ENCODE results near the gene YKT6. TPM values are rescaled to one million over a fixed set of nuclear protein-coding genes. Genes with fewer than 3 reads are reported as not detected.
A peak's percentile ranks its signal among the peaks of the same experiment; 100 is the strongest.

YKT6 gene
- total RNA-seq: 51.2 TPM

DNA sequence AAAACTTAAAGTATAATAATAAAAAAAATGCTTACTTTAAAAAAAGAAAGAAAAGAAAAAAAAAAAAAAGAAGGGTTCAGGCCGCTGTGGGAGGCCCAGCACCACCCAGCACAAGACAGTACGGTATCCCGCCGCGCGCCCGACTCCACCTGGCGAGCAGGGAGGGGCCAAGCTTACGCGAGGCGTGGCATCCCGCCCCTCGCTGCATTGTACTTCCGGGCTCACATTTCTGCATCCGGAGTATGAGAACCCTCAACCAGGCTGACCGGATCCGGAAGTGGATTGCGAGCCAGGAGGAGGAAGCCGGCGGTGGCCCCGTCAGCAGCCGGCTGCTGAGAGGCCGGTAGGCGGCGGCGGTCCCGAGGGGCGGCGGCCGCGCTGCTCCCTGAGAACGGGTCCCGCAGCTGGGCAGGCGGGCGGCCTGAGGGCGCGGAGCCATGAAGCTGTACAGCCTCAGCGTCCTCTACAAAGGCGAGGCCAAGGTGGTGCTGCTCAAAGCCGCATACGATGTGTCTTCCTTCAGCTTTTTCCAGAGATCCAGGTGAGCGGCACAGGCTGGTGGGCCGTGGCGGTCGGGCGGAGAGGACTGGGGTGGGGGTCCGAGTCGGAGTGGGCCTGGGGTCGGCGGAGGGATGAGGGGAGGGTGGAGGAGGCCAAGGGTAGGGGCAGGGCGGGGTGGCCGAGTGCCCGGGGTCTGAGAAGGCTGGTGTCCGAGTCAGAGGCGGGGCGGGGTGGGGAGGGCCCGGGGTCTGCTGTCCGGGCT is at the start of gene YKT6:
Gene YKT6 (plus strand): TSS at position 280 of the 763 bp plus-strand sequence. CDS start 158 bp downstream, at position 438.
- intact Hi-C loops (cut with DNase I): no loop called here
- DNase-seq (ENCODE audit: low spot score) (peak; percentile 93), ATAC-seq (peak; percentile 99)

DNA sequence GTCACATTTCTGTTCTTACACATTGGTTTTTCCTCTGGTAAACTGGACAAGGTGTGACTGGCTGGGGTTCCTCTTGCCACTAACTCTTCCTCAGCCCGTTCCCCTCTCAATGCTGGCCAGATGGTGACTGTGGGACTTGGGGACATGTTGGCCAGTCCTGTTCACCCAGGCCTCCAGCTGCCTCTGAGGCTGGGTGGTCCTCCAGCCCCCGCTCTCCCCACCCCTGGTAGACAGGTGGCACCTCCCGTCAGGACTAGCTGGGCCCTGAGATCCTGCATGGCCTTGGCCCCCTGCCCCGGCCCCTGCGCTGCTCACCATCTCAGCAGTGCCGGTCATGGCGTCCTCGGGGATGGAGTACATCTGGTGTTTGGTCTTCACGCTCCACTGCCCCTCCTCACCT is 48.8 kb upstream of the YKT6 start:
- ATAC-seq (no peak), DNase-seq (ENCODE audit: low spot score) (peak; percentile 53)
- intact Hi-C loops (cut with DNase I): no loop called here

DNA sequence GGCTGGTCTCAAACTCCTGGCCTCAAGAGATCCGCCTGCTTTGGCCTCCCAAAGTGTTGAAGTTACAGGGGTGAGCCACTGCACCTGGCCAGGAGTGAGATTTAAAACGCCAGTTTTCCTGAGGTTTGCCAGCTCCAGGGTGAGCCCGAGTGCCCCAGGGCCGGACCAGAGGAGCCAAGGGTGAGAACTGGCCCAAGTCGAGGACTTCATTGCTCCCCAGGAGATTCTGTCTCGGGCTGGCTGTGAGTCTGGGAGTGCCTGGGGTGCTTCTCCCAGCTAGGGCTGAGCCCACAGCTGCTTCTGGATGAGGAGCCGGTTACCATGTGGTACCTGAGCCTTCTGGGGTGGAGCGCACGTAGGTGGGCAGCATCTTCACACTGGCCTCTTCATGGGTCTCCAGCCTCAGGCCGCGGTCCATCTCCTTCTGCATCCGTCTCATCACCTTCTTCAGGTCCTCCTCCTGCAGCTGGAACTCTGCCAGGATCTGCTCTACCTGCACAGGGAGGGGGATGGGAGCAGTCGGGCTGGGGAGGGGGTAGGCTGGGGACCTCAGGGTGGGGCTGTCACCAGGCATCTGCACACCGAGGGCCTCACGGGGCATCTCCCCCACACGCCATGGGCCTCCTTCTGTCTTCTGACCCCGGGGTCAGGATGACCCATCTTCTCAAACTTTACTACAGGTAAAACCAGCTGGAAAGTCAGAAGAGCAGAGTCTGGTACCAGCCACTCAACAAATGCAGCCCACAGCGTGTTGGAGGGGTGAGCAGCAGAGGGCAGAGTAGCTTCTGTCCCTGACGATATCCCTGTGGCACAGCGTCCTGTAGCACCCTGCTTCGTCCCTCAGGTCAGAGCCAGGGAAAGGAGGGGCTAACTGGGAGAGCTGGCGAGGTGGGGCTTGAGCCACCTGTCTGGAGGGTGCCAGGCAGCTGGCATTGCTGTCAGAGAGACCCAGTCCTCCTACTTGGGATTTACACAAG is 47.5 kb upstream of the YKT6 start:
- DNase-seq (ENCODE audit: low spot score): peak; percentile 56
- intact Hi-C loops (cut with DNase I): no loop called here
- no peak for ATAC-seq

DNA sequence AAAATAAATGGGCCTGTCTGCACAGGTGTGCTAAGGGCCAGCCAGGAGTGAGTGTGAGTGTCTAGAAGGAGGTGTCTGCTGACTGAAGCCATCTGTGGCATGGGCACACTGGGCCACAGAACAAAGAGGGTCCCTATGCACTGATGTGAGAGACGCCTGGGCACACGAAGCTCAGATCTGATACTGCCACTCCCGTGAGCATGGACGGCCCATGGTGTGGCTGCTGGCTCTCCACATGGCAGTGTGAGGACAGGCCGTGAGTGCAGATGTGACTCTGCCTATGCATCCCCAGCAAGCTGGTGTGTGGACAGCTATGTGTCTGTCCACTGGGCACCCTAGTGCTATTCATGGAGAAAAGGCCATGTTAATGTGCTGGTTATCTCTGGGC is 46.8 kb upstream of the YKT6 start:
- peak; percentile 31 for DNase-seq (ENCODE audit: low spot score)
- intact Hi-C loops (cut with DNase I): no loop called here
- ATAC-seq: no peak

DNA sequence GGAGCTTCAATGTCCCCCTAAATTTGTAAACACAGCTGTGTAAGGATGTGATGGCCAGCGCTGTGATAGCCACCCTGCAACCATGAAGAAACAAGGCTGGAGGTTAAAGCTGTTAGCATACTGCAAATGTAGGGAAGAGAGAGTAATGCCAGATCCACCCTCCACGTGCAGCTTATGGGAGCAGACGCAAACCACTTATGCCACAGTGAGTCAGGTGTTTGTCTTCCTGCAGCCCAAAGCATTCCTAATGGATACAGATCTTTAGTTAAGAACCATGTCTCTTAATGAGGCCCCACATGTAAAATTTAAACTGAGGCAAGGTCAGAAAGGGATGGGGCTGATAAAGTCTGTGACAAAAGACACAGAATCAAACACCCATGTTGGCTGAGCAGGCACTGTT is 46.1 kb upstream of the YKT6 start:
- DNase-seq (ENCODE audit: low spot score) (peak; percentile 10), ATAC-seq (no peak)
- intact Hi-C loops (cut with DNase I): no loop called here

DNA sequence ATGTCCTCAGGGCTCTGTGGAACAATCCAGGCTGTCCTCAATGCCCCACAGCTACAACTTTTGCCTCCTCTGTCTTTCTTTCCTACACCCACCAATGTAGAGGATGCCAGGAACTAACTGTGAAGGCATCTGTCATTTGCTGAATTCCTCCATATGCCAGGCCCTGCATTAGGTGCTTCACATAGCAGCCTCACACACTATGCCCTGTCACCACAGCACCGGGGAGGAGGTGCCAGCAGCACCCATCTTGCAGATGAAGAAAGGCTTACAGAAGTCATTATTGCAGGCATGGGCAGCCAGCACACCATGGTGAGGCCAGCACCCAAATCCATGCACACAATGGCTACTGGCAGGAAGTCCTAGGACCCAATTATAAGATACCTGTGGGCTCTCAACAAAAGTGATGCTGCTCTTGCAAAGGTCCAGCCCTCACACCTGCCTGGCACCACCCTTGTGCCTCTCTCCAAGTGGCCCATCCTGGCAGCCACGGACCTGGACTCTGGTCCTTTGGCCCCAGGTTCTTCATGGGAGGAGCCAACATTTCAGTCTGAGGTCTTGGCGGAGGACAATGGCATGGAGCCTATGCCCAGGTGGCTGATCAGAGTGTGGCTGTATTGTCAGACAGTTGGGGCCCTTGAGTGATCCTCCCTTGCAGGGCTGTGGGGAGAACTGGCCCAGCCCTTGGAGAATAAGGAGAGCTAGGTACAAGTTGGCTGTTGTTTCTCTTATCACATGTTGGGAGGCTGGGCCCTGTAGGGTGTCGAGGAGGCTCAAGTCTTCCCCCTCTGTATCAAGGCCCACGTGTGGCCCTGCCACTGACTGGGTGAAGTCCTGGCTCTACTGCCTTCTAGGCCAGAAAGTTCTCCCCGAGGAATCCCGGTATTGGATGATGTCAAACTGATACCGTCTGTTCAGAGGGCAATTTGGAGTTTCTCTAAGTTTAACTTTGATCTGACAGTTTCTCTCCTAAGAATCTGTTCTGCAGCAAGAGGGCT is 45.3 kb upstream of the YKT6 start:
- intact Hi-C loops (cut with DNase I): no loop called here
- ATAC-seq: no peak
- DNase-seq (ENCODE audit: low spot score): peak; percentile 43

DNA sequence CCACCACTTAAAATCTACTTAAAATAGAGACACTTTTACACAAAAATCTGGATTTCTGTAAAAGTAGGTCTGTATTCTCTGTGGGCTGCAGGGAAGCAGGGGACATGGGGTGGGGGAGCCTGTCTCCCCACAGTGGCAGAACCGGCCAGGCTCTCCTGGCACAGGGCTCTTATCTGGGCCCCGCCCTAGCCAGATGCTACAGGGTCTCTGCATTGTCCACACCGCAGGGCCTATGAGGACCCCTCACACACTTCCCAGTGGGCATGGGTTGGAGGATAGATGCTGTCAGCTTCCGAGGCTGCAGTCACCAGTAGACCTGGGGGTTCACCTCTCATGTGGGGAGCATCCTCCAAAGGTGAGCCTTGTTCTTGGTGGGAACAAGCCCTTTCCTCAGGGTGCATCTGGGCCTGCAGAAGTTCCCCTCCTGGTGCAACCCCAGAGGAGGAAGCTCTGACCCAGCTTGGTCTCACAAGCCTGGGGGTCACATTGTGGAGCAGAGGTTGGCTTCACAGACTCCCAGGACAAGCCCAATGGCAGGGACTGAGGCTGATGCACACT is 44.2 kb upstream of the YKT6 start:
- ATAC-seq (no peak), DNase-seq (ENCODE audit: low spot score) (peak; percentile 30)
- intact Hi-C loops (cut with DNase I): no loop called here

DNA sequence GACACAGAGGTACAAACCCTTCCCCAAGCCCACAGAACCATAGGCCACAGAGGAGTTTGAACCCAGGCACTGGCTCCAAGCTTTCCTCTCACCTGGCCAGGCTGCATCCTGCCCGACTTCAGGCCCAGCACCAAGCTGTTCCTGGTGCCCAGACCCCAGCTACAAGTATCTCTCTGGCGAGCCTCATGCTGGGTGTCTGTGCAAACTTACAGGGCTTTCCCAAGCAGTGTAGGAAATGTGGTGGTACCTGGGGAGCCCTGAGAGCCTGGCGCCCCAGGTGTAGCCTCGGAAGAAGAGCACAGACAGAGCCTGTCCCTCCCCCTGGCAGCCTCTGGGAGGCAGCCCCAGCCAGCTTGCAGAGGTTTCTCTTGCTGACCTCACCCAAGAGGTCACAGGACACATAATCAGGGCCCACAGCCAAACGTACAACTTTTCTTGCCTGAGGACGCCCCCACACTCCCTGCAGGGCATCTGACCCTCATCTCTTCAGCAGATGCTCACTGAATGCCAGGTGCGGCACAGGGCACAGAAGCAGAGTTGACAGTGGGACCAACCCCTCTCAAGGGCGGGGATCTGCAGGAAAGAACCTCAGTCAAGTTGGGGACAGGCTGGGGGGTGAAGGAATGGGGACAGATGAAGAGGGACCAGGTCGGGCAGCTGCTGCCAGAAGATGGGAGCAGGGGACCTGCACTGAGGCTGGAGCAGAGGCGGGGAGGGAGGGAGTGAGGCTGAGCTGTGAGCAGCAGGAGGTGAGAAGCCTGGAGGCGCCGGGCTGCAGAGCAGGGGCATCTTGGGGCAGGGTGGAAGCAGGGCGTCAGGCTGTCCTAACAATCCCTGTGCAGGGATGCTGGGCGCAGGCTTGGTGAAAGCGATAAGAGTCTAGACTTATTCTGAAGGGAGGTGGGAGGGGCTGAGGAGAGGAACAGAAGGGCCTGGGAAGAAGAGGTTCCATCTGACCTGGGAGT is 43.4 kb upstream of the YKT6 start:
- peak; percentile 49 for DNase-seq (ENCODE audit: low spot score)
- ATAC-seq: no peak
- intact Hi-C loops (cut with DNase I): no loop called here

DNA sequence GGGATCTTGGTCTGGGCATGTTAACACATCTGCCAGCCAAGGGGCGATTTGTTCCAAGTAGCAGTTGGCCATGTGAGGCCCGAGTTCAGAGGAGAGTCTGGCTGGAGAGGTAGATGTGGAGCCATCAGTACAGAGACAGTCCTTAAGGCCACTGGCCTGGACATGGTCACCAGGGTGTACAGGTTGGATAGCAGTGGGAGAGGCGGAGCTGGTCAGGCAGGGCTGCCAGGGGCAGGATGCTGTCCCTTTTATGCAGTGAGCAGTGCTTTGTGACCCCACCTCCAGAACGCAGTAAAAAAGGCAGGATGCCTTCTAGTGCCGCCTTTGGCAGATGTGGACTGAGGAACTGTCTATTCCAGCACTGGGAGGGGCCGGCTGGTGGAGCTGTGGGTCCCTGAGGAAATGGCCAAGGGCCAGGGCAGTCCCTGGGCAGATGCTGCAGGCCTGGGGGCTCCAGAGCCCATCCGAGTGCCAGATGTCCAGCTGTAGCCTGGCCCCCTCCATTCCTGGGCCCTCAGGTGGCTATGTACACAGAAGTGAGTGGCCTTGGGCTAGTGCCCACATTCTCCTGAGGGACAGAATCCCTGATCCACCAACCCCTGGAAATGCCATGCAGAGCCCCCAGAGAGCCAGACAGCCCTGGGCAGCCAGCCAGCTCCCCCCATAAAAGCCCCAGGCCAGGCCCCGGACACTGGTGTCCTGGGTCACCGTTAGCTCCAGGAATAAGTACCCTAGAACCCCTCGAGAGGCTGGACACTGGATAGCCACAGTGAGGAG is 42.5 kb upstream of the YKT6 start:
- ATAC-seq (peak; percentile 6), DNase-seq (ENCODE audit: low spot score) (peak; percentile 47)
- intact Hi-C loops (cut with DNase I): no loop called here

DNA sequence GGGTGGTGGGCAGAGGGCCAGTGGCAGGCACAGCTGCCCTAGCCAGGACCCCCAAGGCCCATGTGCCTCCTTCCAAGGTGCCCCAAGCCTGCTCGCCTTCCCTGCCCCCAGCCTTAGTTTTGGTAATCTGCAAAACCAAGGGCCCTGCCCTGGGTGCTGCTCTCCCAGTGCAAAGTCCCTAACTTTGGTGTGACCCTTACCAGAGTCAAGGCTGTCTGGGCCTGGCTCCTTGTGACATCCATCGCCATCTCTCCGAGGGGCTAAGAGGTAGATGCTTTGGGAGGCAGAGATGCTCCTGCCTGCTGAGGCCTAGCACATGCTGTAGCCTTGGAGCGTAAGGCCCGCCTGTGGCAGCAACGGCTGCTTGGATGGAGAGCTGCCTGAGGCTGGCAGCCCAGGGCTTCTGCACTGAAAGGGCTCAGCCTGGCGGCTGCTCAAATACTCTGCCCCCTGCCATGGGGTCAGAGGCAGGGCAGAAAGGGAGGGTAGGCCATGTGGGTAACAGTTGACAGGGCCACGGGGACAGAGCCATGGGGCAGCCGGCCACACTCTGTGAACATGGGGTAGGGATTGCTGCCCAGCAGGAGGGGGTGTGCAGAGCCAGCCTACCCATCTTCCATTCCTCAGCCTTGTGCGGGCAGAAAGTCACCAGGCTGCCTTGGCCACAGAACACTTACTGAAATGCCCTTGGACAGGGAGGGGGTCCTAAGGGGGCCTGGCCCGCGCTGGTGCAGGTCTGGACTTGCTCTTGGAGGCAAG is 41.7 kb upstream of the YKT6 start:
- DNase-seq (ENCODE audit: low spot score) (peak; percentile 49), ATAC-seq (peak; percentile 62)
- intact Hi-C loops (cut with DNase I): no loop called here

DNA sequence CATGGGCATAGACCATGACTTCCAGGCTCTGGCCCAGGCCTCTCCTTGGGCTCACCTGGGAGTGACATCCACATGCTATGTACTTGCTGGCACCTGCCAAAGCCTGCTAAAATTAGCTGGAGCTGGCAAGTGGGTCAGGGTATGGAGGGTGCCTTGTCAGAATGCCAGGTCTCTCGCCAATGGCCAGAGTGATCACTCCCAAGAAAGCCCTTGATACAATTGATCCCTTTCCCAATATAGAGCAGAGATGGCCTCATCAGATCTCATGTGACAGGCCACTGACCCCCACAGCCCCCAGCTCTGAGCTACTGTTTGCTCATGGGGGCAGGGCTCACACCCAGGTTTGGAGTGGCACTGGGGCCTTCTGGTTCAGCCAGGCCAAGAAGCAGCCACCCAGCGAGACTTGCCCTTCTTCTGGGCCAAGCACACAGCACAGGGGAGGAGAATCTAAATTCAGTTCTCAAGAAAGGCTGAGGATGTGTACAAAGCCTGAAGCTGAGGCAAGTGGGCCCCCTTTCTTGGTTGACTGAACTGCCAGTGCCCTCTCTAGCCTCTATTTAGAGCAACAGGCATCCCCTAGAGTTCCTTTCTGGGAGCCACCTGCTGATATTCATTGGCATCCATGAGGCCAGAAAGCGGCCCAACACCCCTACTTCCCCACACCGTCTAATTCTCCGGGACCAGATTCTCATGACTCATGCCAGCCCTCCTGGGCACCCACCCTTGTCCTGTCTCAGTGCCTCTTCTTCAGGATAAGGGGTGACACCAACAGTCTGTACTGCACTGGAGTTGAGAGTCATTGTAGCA is 40.8 kb upstream of the YKT6 start:
- ATAC-seq: no peak
- intact Hi-C loops (cut with DNase I): no loop called here
- peak; percentile 48 for DNase-seq (ENCODE audit: low spot score)

DNA sequence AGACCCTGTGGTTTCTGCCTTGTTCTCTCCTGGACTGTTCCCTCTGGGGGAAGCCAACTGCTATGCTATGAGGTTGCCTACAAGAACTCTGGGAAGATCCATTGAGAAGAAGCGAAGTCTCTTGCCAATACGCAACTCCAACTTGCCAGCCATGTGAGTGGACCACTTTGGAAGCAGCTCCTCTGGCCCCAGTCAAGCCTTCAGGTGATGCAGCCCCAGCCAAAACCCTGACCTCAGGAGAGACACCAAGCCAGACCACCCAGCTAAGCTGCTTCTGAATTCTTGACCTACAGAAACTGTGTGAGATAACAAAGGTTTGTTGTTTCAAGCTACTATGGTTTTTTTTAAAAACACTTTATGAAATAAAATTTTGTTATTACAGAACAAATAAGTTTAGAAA is 39.4 kb upstream of the YKT6 start:
- intact Hi-C loops (cut with DNase I): no loop called here
- DNase-seq (ENCODE audit: low spot score) (peak; percentile 31), ATAC-seq (no peak)

DNA sequence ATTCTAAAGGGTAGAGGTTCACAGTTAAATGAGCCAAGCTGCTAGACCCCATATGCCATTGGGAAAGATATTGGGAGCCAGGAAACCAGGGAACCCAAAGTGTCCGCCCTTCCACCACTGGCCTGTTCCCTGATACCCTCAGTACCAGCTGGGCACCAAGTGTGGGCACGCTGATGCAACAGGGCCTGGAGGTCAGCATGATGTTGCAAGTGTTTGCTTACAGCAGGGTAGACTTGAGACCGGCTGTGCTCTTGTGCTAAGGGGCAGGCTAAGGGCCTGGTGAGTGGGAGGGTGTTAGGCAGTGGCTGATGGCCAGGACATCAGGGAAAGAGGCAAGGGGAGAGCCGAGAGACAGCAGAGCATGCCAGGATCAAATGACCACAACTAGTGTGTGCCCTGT is 38.6 kb upstream of the YKT6 start:
- DNase-seq (ENCODE audit: low spot score): peak; percentile 56
- ATAC-seq: peak; percentile 47
- intact Hi-C loops (cut with DNase I): no loop called here

DNA sequence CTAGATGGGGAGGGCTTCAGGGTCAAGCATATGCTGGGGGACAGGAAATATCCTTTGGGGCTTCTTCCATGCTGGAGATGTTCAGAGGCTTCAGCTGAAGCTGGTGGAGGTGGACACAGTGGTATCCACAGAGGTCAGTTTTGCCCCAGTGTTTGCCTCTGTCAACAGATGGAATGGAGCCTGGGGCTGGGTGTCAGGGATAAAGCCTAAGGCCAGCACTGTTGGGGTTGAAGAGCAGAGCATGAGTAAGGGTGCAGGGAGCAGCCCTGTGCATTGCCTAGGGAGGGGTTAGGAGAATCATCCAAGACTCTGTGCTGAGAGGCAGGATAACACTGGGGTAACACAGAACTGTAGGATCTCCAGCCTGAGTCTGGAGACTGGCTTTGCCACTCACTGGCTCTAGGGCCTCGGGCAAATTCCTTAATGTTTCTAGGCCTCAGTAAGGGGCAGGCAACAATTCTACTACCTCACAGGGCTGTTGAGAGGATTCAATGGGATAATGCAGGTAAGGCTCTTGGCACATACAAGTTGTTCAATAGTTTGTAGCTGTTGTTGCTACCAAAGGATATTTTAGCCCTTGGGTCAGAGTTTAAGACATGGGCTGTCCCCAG is 37.9 kb upstream of the YKT6 start:
- ATAC-seq (peak; percentile 10), DNase-seq (ENCODE audit: low spot score) (no peak)
- intact Hi-C loops (cut with DNase I): no loop called here

DNA sequence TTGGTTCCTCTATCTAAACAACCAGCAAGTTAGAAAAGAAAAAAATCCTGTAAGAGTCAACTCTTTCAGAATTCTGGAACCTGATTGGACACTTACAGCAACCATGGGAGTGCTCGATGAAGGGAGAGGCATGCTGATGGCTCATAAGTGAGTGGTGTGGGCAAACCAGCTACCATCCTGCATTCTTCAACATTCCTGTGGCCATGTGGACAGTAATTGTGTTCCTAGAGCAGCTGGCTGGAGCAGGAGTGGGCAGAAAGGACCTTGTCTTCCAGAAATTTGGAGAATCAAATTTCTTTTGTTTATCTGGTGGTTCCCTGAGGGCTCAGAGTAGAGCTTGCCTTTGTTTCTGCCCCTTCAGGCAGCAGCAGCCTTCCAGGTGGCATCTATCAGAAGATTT is 37.2 kb upstream of the YKT6 start:
- ATAC-seq: no peak
- no peak for DNase-seq (ENCODE audit: low spot score)
- intact Hi-C loops (cut with DNase I): no loop called here

Data from sciatic nerve (tissue), 2 donors.